Measurements from ENCODE around the gene SPINDOC.
"Not testable (repeated sequence)": the region's sequence is repeated elsewhere in the genome, so short reads cannot be mapped to it uniquely, and the experiment has no call there.

Gene SPINDOC

GRCh38 chr11:63785823-63786222 is 27.4 kb upstream of the SPINDOC start:
- no peak for DNase-seq (ENCODE audit: low read depth)

DNA sequence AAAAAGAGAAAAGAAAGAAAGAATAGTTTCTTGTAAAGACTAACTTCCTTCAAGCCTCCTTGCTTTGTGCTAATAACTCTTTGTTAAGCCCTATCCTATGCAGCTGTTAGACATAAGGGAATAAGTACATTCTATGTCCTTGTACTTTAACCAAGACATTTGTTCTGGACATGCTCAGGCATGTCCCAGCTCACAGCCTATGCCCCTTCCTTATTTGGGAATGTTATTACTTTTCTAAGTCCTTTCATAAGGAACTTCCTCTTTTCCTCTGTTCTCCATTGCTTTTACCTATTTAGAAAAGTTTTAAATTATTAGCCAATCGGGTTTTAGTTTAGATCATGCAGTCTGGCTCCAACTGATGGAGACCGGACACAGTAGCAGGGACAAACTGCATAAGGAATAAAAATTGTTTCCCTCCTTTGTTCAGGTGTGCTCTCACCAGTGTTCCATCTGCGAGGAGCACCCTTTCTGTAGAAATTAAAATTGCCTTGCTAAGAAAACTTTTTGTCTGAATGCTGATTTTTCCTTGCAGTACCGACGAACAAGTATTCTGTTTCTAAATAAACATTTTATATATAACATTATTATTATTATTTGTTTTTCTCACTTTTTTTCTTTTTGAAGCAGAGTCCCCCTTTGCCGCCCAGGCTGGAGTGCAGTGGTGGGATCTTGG is 21.6 kb upstream of the SPINDOC start:
- DNase-seq (ENCODE audit: low read depth), result no peak

- no peak for DNase-seq (ENCODE audit: low read depth)
Measured at GRCh38 chr11:63793161-63793560, 20.1 kb upstream of the SPINDOC start.

DNA sequence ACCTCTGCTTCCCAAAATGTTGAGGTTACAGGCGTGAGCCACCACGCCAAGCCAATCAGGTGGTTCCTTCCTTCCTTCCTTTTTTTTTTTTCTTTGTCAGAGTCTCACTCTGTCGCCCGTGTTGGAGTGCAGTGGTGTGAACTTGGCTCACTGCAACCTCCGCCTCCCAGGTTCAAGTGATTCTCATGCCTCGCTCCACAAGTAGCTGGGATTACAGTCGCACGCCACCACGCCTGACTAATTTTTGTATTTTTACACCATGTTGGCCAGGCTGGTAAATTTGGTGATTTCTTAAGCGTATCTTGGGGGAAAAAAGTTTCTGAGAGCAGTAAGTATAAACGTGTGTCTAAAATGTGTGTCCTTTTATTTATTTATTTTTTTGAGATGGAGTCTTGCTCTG is 18.2 kb upstream of the SPINDOC start:
- DNase-seq (ENCODE audit: low read depth), result no peak

- no peak for DNase-seq (ENCODE audit: low read depth)
Measured at GRCh38 chr11:63800921-63801320, 12.3 kb upstream of the SPINDOC start.

DNA sequence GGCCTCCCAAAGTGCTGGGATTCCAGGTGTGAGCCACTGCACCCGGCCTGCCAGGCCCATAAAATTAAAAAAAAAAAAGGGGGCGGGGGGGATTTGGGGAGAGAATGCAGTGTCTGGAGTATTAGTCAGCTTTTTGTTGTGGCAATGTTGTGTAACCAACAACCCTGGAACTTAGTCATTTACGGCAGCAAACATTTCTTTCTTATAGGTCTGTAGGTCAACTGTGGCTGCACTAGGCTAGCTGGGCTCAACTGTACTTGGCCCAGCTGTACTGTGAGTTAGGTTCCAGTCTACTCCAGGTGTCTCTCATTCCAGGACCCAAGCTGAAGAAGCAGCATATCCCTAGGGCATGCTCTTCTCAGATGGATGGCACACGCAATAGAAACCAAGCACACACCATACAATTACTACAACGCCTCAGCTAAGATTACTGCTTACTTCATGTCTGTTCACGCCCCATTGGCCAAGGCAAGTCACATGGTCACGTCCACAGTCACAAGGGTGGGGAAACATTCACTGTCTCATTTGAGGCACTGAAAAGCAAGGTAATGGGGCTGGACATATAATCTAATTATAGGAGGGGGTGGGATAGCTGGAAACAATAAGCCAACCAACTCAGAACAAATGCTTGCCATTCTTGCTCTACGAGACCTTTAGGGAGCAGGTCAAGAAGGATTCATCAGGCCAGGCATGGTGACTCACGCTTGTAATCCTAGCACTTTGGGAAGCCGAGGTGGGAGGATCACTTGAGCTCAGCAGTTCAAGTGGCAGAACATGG is 10.4 kb upstream of the SPINDOC start:
- DNase-seq (ENCODE audit: low read depth), result peak; percentile 60

DNA sequence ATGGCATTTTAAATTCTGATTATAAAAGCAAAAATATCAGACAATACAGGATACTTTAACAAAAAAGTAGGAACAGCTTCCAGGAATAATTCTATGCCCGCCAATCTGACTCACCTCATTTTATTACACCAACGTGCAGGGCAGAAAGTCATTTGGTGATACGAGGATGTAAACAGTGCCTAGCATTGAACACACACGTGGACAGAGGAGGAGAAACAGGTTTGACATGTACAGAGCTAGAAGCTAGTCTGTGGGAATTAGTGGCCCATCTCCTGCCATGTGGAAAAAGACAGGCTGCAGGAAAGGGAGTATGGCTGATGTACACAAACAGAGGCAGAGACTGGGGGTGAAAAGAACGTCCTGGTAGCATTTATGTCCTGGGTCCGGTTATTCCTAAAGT is 9.0 kb upstream of the SPINDOC start:
- DNase-seq (ENCODE audit: low read depth), result no peak

GRCh38 chr11:63805844-63806415 is 7.3 kb upstream of the SPINDOC start:
- no peak for DNase-seq (ENCODE audit: low read depth)

GRCh38 chr11:63810383-63810782 is 2.9 kb upstream of the SPINDOC start:
- DNase-seq (ENCODE audit: low read depth), result not testable (repeated sequence)

DNA sequence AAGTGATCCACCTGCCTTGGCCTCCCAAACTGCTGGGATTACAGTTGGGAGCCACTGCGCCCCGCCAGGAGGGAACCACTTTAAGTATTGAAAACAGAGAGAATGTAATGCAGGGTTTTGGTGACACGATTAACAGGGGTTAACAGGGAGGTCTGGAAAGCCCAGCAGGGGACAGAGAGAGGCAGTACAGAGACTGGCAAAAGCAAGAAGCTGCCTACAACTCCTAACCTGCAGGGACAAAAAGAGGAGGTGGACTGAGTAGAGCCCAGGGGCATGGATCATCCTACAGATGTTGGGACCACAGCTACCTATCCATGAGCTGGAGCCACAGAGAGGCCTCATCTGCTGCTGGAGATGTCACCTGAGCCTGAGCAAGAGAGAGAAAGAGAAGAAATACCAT is 1.7 kb upstream of the SPINDOC start:
- DNase-seq (ENCODE audit: low read depth), result no peak

DNA sequence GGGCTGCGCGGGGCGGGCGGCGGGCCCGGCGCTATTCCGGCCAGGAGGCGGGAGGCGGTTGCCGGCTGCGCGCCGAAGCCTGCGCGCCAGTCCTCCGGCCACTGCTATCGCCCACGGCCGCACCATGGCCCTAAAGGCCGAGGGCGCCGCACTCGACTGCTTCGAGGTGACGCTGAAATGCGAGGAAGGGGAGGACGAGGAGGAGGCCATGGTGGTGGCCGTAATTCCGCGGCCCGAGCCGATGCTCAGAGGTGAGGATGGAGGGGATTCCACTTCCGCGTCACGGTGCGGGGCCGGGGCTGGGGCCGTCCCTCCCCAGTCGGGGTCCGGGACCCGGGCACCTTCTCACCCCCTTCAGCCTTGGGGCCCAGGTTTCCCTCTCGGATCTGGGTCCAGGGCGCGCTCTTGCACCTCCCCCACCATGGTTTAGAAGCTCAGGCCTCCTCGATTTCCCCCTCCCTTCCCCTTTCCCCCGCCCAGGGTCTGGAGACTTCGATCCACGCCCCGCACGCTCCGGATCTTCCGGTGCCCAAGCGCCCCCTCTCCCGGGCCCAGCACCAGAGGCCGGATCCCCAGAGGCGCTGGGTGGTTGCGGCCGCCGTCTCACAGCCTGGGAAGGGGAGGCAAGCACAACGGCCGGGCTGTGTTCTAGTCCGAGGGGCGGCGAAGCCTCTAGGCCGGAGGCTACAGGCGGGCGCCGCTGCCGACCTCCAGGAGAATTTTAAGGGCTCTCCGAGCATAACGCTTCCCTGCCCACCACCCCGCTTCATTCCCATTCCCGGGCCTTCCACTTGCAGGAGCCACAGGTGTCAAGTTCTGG is 517 bp downstream of the SPINDOC start:
- DNase-seq (ENCODE audit: low read depth), result peak; percentile 59

DNA sequence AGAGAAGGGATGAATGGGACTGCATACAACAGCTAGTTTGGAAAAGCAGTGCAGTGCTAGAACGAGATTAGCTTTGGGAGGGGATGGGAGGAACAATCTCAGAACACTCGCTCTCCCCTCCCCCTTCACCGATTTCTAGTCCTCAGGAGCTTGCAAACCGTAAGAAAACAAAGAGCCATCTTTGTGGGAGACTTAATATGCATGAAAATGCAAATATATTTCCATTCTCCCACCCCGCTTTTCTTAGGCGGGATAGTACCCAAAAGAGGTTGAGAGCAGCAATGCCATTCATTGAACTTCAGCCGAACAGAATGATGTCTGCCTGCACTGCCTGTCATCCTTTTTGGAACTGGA is 1.1 kb downstream of the SPINDOC start:
- DNase-seq (ENCODE audit: low read depth), result no peak

DNA sequence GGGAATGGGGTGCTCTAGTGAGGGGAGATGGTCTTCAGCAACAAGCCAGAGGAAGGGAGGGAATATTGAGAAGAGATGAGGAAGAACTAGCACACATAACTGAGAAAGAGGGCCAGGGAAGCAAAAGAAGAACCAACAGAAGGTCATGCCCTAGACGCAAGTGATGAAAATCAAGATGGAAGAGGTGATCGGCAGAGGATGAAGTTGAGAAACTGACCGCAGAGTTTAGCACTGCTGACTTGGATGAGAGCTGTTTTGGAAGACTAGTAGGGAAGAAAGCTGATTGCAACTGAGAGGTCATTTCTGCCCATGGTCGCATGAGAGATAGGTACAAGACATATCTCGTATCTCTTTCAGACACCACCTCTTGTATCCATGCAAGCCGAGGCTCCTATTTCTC is 2.9 kb downstream of the SPINDOC start:
- no peak for DNase-seq (ENCODE audit: low read depth)

DNA sequence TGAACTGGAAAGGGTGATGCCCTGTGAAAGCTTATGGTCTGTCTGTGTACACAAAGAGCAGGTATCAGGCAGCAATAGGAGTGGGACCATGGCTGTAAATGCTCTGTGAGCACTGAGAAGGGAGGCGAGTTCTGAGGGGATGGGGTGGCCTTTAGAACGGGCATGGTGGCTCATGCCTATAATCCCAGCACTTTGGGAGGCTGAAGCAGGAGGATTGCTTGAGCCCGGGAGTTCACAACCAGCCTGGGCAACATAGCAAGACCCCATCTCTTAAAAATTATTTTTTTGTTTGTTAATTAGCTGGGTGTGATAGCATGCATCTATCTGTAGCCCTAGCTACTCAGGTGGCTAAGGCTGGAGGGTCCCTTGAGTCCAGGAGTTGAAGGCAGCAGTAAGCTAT is 3.5 kb downstream of the SPINDOC start:
- DNase-seq (ENCODE audit: low read depth), result no peak

GRCh38 chr11:63817758-63818498 is 4.7 kb downstream of the SPINDOC start:
- no peak for DNase-seq (ENCODE audit: low read depth)

DNA sequence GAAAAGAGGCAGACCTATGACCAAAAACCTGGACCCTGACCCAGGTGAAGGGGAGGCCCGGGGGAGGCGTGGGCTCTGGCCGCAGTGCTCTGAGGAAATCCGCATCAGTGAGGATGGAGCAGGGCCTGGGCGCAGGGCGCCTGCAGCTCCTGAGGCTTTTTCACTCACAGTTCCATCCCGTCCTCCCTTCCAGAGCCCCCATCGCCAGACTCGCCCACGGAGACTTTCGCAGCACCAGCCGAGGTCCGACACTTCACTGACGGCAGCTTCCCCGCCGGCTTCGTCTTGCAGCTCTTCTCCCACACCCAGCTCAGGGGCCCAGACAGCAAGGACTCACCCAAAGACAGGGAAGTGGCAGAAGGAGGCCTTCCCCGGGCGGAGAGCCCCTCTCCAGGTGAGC is 5.4 kb downstream of the SPINDOC start:
- DNase-seq (ENCODE audit: low read depth), result no peak

DNA sequence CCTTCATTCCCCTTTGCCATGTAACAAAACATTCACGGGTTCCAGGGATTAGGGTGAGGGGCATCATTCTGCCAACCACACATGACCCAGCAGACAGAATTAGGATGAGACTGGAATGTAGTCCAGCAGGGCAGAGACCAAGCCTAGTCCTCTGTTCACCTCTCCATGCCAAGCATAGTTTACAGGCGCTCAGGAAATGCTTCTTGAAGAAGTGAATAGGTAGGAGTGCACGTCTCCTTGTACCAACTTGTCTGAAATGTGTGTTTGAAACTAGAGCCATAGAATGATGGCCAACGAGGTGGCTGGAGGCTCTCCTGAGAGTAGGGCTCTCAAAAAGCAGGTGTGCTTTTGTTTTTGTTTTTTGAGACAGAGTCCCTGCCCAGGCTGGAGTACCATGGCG is 8.2 kb downstream of the SPINDOC start:
- no peak for DNase-seq (ENCODE audit: low read depth)

- DNase-seq (ENCODE audit: low read depth), result no peak
Measured at GRCh38 chr11:63826471-63827190, 13.4 kb downstream of the SPINDOC start.

DNA sequence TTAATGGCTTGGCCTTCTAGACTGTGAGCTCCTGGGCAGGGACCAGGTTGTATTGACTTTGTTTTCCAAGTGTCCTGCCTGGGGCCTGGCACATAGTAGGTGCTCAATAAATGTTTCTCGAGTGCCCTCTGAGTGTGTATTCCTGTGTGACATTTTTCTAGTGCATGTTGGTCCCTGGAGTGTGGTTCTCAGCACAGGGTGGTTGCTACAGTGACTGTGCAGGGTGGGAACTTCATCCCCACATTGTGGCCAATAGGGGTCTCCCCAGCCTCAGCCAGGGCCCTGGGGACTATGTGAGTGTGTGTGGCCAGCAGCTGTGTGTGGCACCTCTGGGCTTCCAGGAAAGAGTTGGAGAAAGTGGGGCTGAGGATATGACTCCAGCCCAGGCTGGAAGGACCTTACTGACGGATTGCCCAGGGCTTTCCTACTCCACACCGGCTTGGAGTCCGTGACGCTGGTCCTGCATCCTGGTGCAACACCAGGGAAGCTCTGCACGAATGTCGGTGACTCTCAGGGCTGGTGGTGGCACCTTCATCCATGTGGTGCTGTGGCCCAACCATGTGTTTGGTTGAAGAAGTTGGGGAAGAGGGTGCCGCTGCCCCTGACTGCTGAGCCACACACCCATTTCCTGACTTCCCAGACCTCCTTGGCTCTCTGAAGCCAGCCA is 16.7 kb downstream of the SPINDOC start:
- peak; percentile 33 for DNase-seq (ENCODE audit: low read depth)

GRCh38 chr11:63831326-63831725 is 18.1 kb downstream of the SPINDOC start:
- no peak for DNase-seq (ENCODE audit: low read depth)

DNA sequence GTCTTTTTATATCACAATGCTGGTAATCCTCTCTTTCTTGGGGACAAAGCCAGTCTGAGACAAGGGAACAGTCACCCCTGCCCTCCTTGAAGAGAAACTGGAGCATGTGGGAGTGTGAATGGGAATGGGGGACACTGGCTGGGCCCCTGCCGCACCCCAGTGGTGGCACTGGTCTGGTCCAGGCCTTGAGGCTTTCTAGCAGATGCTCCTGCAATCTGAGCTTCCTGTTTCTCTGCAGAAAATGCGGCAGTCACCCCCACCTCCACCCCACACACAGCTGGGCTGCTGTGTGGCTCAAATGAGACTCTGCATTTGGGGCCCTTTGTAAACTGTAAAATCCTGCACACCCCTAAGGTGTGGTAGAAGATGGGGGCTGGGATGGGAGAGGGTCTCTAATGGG is 19.1 kb downstream of the SPINDOC start:
- DNase-seq (ENCODE audit: low read depth), result no peak

Data from fibroblast of gingiva (primary cell).